Measurements from ENCODE around the gene IBTK. TPM values are rescaled to one million over a fixed set of nuclear protein-coding genes. Genes with fewer than 3 reads are reported as not detected.

The IBTK gene
- total RNA-seq, 1 experiment from 2014 or later: 36.6 TPM

DNA sequence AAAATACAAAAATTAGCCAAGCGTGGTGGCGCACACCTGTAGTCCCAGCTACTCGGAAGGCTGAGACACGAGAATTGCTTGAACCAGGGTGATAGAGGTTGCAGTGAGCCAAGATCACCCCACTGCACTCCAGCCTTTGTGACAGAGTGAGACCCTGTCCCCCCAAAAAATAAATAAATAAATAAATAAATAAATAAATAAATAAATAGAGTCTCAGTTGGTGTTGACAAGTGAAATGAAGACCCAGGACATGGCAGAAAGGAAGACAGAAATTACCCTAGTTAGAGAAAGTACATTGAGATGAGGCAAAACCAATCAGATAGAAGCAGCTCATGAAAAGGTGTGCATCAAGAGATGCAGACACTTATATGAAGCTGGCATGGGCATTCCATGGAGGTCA, 105.0 kb downstream of the IBTK start (continued):
- no peak for TF ChIP-seq YY1 (IDR thresholded peaks at IDR 0.05; ENCODE audit: extremely low read depth, insufficient replicate concordance, low read depth, low read length)
- TF ChIP-seq CBX3 (IDR thresholded peaks at IDR 0.05; ENCODE audit: low read depth): no peak
- no peak for TF ChIP-seq ZFX (IDR thresholded peaks at IDR 0.05)
- TF ChIP-seq ZNF274 (IDR thresholded peaks at IDR 0.05; ENCODE audit: low read depth, low read length): no peak
- TF ChIP-seq POLR2A (IDR thresholded peaks at IDR 0.05; ENCODE audit: borderline replicate concordance, extremely low read depth, insufficient read depth, insufficient read length): no peak
- no peak for TF ChIP-seq EGR1 (IDR thresholded peaks at IDR 0.05; ENCODE audit: low read depth)
- TF ChIP-seq MAX (IDR thresholded peaks at IDR 0.05): no peak

- no peak overlapping the region for H2AFZ ChIP-seq (ENCODE audit: low read depth, low read length, poor library complexity, severe bottlenecking)
- CTCF ChIA-PET: no interaction called here
- peaks cover 0 to 2% of the 10 kb centered on the region in 2 experiments; a peak in 2 of 4 replicates for H3K4me1 ChIP-seq (ENCODE audit: control insufficient read depth in 1 of 2, insufficient read depth in 2 of 2, low read length in 2 of 2)
- H3K4me2 ChIP-seq (ENCODE audit: low read length): no peak overlapping the region
- H3K9me2 ChIP-seq (ENCODE audit: insufficient read depth): no peaks in the 10 kb centered on the region
- DNase-seq (ENCODE audit: low read depth, low spot score) (no peak), ATAC-seq (no peak)
- no peak for TF ChIP-seq ZFX (IDR thresholded peaks at IDR 0.05)
- no peak for TF ChIP-seq EGR1 (IDR thresholded peaks at IDR 0.05; ENCODE audit: low read depth)
- TF ChIP-seq SRF (IDR thresholded peaks at IDR 0.05; ENCODE audit: low read depth): no peak
- TF ChIP-seq ZBTB33 (IDR thresholded peaks at IDR 0.05; ENCODE audit: extremely low read depth, insufficient replicate concordance, low read length): no peak
- no peak for TF ChIP-seq SP1 (IDR thresholded peaks at IDR 0.05; ENCODE audit: low read depth)
- no peak for TF ChIP-seq YY1 (IDR thresholded peaks at IDR 0.05; ENCODE audit: extremely low read depth, insufficient replicate concordance, low read depth, low read length)
- no peak for TF ChIP-seq FOSL1 (IDR thresholded peaks at IDR 0.05; ENCODE audit: low read depth)
- TF ChIP-seq ZNF274 (IDR thresholded peaks at IDR 0.05; ENCODE audit: low read depth, low read length): no peak
- no peak for TF ChIP-seq ELF1 (IDR thresholded peaks at IDR 0.05; ENCODE audit: borderline replicate concordance, low read depth)
- no peak for TF ChIP-seq RAD21 (IDR thresholded peaks at IDR 0.05; ENCODE audit: low read depth)
- no peak for TF ChIP-seq TCF7L2 (IDR thresholded peaks at IDR 0.05; ENCODE audit: borderline replicate concordance, extremely low read depth, insufficient read depth, insufficient read length)
- TF ChIP-seq JUND (IDR thresholded peaks at IDR 0.05): no peak
- no peaks in the 10 kb centered on the region for H3K36me3 ChIP-seq (ENCODE audit: control insufficient read depth in 1 of 2, insufficient read depth in 2 of 2, low read length in 2 of 2)
- RAD21 ChIA-PET (ENCODE audit: low non-redundant PET in 1 of 2, low total read pairs in 2 of 2, uncharacterized antibody in 2 of 2, unreplicated experiment in 2 of 2): no interaction called here
- no TSS peak for BruUV-seq (replicated peaks)
- intact Hi-C loops (cut with micrococcal nuclease): no loop called here
- H3K79me2 ChIP-seq (ENCODE audit: insufficient read depth, low read length): no peaks in the 10 kb centered on the region
- H3K27ac ChIP-seq (ENCODE audit: low read depth, low read length): no peak overlapping the region
- H3K27me3 ChIP-seq (ENCODE audit: insufficient read depth, low read length): no peaks in the 10 kb centered on the region
- no peak overlapping the region for H3K4me3 ChIP-seq (replicated peaks in 1 of 2; ENCODE audit: low read depth in 1 of 2, low read length in 2 of 2)
- no peak overlapping the region for H3K9ac ChIP-seq (ENCODE audit: low read length)
- POLR2A ChIA-PET: no interaction called here
- H3K9me3 ChIP-seq (ENCODE audit: control insufficient read depth in 1 of 2, insufficient read depth in 1 of 2, low read depth in 1 of 2, low read length in 2 of 2): no peaks in the 10 kb centered on the region
- no peaks in the 10 kb centered on the region for H4K20me1 ChIP-seq (ENCODE audit: insufficient read depth)
These were observed 109.3 kb downstream of the IBTK start for GRCh38 chr6:82138075-82138791.

Measured in HCT116 (cell line).